ENCODE measurements around the gene DSTN. TPM values are rescaled to one million over a fixed set of nuclear protein-coding genes. Genes with fewer than 3 reads are reported as not detected.

The DSTN gene
- total RNA-seq, 1 donor from 2014 or later = 96.2 TPM

Other genes with a start within 250 kb of the DSTN start
- gene BFSP1, start 38.7 kb upstream of the DSTN start, total RNA-seq = 0.10 TPM
- 191 TPM for gene RRBP1, start 112.2 kb downstream of the DSTN start, total RNA-seq
- not detected for gene BANF2, start 129.9 kb downstream of the DSTN start, total RNA-seq

Data from left lobe of liver (tissue), 1 donor.